NCI-H128 (cell line): ENCODE measurements around the gene HTRA3.

Experiments used
- DNase-seq: peaks from one replicate; lab custom pipeline; 2025; ENCODE audit not compliant: unreplicated experiment; lab: John Stamatoyannopoulos, UW

HTRA3 gene

GRCh38 chr4:8322794-8323704, 53.5 kb downstream of the HTRA3 start:
- no peak for DNase-seq

GRCh38 chr4:8323947-8324555, 54.5 kb downstream of the HTRA3 start:
- no peak for DNase-seq

DNA sequence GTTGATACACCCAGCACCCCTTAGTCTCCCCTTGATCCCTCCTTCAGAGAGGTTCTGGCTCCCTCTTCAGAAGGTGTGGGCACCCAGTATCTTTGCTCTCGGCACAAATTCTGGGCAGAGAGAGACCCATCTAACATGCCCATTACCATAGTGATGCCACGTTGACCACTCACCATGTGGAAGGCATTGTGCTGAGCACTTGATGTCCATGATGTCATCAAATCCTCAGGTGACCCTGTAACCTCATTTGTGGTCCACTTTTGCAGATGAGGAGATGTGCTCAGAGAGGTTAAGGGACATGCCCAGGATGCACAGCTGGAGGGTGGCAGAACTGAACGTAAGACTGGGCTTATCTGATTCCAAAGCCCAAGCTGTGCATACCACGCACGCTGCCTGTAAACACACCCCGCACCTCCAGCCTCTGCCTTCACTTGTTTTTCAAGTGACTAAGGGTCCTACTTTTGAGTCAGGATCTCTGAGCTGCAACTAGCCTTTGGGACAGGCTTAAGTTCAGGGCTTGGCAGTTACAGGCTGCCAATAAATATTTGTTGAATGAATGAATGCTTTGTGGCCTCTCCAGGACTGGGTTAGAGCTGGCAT, 55.2 kb downstream of the HTRA3 start:
- no peak for DNase-seq

DNA sequence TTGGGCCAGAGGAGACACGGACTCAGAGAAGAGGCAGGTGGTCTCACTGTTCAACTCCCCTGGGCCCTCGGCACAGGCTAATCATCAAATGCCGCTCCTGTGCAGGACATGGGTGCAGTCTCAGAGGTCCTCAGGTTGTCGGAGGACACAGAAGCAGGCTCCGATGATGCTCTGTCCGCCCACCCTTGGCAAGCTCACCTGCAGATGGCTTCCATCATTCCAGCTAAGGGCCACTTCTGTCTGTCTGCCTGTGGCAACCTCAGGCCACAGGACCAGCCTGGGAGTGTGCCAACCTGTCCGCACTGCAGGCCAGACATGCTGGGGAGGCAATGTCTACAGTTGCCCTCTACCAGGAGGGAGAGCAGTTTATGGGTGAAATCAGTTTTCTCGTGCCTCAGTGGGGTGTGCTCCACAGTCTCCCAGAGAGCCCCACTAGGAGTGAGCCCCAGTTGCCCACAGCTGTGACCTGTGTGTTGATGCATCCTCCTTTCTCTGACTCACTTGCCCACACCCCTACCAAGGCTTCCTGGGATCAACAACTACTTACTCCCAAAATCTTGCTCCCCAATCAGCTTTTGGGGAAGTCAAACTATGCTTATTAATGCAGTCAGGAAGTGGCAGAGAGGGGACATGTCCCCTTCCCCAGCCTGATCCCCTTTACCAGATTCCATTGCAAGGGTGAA, 55.9 kb downstream of the HTRA3 start:
- DNase-seq: no peak

DNA sequence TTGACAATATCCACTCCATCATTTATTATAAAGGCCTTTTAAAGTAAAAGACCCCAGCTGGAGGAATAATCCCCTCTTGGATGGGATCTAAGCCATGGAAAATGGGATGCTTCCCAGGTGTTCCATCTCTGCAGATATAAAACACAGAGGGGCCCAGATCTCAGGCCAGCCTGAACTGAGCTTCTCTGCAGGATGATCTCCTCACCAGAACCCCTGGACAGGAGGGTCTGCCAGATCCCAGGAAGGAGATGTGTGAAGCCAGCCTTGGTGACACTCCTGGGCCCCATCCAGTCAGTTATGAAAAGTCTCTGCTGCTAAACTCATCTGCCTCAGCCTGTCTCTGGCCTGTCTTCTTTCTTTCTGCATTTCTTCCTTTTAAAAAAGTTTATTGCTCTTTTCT, 56.7 kb downstream of the HTRA3 start:
- DNase-seq: no peak

GRCh38 chr4:8328456-8328855, 58.9 kb downstream of the HTRA3 start:
- no peak for DNase-seq

DNA sequence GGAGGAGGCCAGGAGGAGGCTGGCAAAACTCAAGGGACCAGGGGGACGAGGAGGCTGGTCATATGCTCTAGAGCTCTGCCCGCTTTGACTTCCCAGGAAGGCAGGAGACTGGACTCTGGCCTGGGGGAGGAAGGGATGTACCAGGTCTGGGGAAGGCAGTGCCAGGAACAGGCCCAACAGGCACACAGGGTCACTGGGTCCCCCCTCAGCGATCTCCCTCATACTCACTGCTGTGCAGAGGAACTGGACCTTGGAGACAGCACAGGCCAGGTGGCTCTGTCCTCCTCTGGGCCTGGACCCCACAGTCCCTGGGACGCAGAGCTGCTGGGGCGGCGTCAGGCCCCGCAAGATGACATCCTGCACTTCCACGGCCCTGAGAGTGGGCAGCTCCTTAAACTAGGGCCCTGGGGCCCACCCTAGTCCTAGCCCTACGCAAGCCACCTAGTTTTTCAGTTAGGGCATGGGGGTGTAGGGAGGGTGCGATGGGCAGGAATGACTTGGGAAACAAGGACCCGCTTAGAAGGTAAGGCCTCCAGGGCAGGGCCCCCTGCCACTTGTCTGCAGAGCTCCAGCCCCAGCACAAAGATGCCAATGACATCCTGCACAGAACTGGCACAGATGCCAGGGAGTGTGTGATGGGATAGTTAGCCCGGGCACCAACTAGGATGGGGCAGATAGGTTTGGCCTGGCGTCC, 59.5 kb downstream of the HTRA3 start:
- DNase-seq: no peak

DNA sequence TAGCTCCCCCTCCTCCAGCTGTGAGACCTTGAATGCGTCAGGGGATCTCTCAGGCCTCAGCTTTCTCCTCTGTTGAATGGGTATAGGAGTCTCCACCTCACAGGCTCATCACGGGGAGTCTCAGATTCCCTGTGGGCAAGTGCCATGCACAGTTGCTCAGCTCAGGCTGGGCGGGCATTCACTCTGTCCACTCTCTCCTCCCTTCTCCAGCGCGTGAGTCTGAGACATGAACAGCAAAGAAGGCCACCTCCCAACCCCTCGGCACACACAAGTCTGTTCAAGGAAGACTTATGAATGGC, 60.0 kb downstream of the HTRA3 start:
- DNase-seq: no peak

DNA sequence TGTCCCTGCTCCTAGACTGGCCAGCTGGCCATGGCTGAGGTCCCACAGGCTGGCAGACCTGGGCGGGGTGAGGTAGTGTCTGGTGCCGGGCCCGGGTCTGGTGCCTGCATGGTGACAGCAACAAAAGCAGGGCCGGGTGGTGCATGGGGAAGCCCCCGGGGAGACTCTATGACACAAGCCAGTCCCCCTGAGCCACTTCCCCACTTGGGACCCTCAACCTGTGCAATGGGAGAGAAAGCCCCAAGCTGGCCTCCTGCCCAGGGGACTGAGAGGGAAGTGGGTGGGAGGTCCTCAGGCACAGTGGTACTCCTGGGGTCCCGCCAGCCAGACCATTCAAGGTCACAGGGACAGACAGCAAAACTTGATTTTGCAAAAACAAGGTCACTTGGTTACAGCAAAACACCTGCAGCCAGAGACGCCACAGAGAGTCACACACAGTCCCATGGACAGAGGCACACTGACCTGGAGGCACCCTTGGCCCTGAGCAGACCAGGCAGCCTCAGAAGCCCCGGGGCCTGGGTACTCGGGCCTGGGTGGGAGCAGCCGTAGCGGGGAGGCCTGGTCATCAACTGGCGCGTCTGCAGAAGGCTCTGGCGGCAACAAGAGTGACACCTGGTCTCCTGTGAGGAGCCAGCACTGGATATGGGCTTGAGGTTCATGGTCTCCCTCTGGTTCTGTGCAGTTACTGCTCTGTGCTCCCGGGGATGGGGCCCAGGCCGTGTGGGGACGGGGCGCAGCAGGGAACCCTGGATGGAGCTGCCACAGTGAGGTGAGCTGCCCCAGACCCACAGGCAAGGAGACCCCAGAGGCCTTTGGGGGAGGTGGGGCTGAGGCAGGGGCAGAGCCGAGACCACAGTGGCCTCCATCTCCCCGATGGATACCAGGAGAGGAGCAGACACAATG, 60.6 kb downstream of the HTRA3 start:
- no peak for DNase-seq

DNA sequence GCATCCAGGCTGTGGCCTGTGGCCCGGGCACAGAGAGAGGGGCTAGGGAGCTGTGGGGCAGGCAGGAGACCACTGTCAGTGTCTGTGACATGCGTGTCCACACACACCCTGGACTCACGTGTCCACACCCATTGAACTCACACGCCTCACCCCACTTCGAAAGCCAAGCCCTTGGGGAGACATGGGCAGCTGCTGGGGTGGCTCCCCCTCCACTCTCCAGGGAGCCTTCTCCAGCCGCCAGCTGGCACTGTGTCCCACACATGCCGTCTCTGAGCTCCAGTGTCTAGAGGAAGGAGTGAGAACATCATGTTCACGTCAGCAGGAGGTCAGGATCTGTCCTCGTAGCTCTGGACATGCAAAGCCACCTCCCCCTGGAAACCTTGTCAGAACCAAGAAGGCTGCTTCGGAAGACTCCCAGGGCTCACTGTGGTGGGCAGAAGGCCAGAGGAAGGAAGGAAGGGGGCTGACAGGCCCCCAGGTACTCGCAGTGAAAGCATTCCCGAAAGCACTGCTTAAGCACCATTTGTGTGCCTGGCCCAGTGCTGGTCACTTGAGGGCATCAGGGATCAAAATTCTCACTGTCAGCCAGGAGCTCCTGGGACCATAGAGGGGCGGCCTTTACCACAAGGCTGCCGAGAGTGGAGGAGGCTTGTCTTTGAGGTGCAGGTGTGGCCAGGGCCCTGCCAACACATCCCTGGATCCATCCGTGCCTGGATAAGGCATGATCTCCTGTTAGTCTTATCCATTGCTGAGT, 61.4 kb downstream of the HTRA3 start:
- DNase-seq: no peak

DNA sequence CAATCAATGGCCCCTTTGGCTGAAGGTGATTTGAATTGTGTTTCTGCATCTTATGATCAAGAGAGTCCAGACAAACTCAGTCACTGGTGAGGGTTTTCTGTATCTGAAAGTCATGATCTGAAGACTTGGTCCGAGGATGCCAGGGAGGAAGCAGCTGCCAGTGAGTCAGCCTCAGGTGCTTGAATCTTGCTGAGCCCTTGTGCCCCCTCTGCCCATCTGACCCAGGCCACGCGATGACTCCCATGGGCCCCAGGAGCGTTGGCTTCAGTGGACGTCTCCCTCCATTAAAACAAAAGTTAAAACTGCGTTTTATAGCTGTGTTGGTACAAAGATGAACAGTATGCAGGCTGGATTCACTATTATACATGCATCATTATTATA, 62.0 kb downstream of the HTRA3 start:
- no peak for DNase-seq

- no peak for DNase-seq
Observed at GRCh38 chr4:8332038-8332857, 62.7 kb downstream of the HTRA3 start.

- DNase-seq: no peak
Observed at GRCh38 chr4:8332891-8333331, 63.4 kb downstream of the HTRA3 start.

DNA sequence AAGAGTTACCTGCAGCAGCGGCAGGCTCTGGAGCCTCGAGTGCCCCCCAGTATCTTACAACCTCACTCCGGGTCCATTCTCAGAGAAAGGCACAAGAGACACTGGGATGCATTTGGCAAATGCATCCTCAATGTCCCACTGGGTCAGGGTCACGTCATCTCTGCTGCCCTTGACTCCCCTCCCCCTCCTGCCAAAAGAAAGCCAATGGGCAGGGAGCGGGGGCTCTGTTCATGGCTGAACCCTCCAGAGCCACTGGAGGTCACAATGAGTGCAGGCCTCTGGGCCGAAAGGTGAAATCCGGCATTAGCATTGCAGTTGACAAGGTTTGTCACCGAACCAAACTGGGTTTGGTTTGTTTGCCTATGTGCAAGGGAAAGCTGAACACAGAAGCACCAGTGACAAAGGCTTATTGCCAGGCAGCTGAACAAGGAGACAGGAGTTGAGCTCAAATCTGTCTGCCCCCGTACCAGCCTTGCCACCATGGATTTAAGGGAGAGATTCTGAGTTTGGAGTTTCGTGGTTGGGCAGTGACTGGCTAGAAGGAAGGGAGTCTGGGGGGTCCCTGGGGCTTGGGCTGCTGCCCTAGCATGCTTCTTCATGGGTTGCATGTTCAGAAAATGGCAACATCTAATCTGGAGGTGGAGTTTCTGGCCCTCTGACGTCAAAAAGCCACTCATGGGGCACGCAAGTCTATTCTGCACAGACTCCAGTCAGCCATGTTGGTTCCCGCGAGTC, 64.3 kb downstream of the HTRA3 start:
- no peak for DNase-seq

DNA sequence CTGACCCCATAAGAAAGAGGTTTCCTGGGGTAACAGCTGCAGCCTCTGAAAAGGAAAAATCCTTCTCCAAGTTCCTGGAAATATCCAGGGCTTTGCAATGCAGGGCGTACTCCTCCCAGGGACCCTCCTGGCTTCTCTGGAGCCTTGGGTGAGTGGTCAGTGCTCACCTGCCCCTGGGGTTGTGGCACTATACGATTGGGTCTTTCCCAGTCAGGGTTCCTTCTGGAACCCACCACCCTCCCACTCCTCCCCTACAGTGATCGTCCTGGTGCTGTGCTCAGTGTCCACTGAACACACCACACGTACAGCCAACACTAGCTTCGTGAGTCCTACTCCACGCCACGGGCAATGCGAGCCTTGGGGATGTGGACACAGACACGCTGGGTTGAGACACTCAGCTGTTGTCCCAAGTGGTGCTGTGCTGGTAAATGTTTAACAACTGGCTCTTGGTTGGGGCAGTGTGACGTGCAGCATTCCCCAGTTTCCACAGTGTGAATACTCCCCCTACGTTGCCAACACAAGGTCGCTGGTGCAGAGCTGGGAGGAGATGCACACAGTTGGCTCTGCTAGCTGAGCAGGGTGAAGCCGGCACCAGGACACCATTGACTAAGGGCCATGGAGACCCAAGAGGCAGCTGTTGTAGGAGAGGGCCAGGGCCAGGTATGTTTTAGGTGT, 65.4 kb downstream of the HTRA3 start:
- no peak for DNase-seq

DNA sequence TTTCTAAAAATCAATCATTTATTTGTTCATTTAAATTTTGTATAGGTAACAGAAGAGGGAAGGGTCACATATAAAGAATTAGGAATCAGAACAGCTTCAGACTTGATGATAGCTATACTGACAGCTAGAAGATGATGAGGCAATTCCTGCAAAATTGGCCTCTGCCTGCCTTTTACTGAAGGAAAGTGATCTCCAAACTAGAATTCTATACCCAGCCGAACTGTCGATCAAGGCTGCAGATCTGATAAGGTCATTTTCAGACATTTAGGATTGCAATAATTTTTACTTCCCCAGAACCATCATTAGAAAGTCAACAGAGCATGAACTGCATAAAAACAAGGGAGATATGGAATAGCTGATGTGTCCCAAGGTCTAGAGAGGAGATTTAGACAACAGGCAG, 66.3 kb downstream of the HTRA3 start:
- no peak for DNase-seq

GRCh38 chr4:8336412-8337075, 67.0 kb downstream of the HTRA3 start:
- no peak for DNase-seq
